Measurements from ENCODE around the gene DNAH8. TPM values are rescaled to one million over a fixed set of nuclear protein-coding genes. Genes with fewer than 3 reads are reported as not detected.
A peak's percentile ranks its signal among the peaks of the same experiment; 100 is the strongest.

DNAH8 gene
- total RNA-seq, 1 experiment from 2014 or later = not detected

- Histone ChIP-seq H3K27ac (ENCODE audit: low read depth, low read length) (no peak overlapping the region), H3K9me2 (ENCODE audit: insufficient read depth) (no peaks in the 10 kb centered on the region), H3K36me3 (ENCODE audit: control insufficient read depth in 1 of 2, insufficient read depth in 2 of 2, low read length in 2 of 2) (peaks cover 2 to 15% of the 10 kb centered on the region in 2 experiments; a peak in 2 of 4 replicates), H3K79me2 (ENCODE audit: insufficient read depth, low read length) (peaks cover 62% of the 10 kb centered on the region), H3K4me3 (replicated peaks in 1 of 2; ENCODE audit: low read depth in 1 of 2, low read length in 2 of 2) (peak overlapping the region in 1 of 2 experiments; percentile 81; a peak in 3 of 4 replicates), H4K20me1 (ENCODE audit: insufficient read depth) (no peaks in the 10 kb centered on the region), H2AFZ (ENCODE audit: low read depth, low read length, poor library complexity, severe bottlenecking) (no peak overlapping the region), H3K9ac (ENCODE audit: low read length) (no peak overlapping the region), H3K4me2 (ENCODE audit: low read length) (peak overlapping the region; percentile 91), H3K27me3 (ENCODE audit: insufficient read depth, low read length) (no peaks in the 10 kb centered on the region), H3K9me3 (ENCODE audit: control insufficient read depth in 1 of 2, insufficient read depth in 1 of 2, low read depth in 1 of 2, low read length in 2 of 2) (no peaks in the 10 kb centered on the region), H3K4me1 (ENCODE audit: control insufficient read depth in 1 of 2, insufficient read depth in 2 of 2, low read length in 2 of 2) (peaks cover 0 to 11% of the 10 kb centered on the region in 2 experiments; a peak in 2 of 4 replicates)
- ChIA-PET CTCF (no interaction called here), RAD21 (ENCODE audit: low non-redundant PET in 1 of 2, low total read pairs in 2 of 2, uncharacterized antibody in 2 of 2, unreplicated experiment in 2 of 2) (no interaction called here), POLR2A (no interaction called here)
- ATAC-seq = no peak
- no TSS peak for BruUV-seq (replicated peaks)
- DNase-seq (ENCODE audit: low read depth, low spot score) = no peak
- no peak for TF ChIP-seq ZFX (IDR thresholded peaks at IDR 0.05)
- TF ChIP-seq, protein P1, sequence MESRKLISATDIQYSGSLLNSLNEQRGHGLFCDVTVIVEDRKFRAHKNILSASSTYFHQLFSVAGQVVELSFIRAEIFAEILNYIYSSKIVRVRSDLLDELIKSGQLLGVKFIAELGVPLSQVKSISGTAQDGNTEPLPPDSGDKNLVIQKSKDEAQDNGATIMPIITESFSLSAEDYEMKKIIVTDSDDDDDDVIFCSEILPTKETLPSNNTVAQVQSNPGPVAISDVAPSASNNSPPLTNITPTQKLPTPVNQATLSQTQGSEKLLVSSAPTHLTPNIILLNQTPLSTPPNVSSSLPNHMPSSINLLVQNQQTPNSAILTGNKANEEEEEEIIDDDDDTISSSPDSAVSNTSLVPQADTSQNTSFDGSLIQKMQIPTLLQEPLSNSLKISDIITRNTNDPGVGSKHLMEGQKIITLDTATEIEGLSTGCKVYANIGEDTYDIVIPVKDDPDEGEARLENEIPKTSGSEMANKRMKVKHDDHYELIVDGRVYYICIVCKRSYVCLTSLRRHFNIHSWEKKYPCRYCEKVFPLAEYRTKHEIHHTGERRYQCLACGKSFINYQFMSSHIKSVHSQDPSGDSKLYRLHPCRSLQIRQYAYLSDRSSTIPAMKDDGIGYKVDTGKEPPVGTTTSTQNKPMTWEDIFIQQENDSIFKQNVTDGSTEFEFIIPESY (IDR thresholded peaks at IDR 0.05; ENCODE audit: extremely low read depth, insufficient replicate concordance, low read length) = no peak
- no peak for TF ChIP-seq ELF1 (IDR thresholded peaks at IDR 0.05; ENCODE audit: borderline replicate concordance, low read depth)
- TF ChIP-seq SRF (IDR thresholded peaks at IDR 0.05; ENCODE audit: low read depth) = no peak
- no peak for TF ChIP-seq FOSL1 (IDR thresholded peaks at IDR 0.05; ENCODE audit: low read depth)
- no peak for TF ChIP-seq MAX (IDR thresholded peaks at IDR 0.05)
- no peak for TF ChIP-seq POLR2AphosphoS5 (IDR thresholded peaks at IDR 0.05; ENCODE audit: low read depth, low read length)
- TF ChIP-seq ZNF274 (IDR thresholded peaks at IDR 0.05; ENCODE audit: low read depth, low read length) = no peak
- no peak for TF ChIP-seq YY1 (IDR thresholded peaks at IDR 0.05; ENCODE audit: extremely low read depth, insufficient replicate concordance, low read depth, low read length)
- no peak for TF ChIP-seq CEBPB (IDR thresholded peaks at IDR 0.05; ENCODE audit: low read depth)
- no peak for TF ChIP-seq EGR1 (IDR thresholded peaks at IDR 0.05; ENCODE audit: low read depth)
- no peak for TF ChIP-seq EZH2phosphoT487 (IDR thresholded peaks at IDR 0.05; ENCODE audit: borderline replicate concordance)
- no peak for TF ChIP-seq CBX3 (IDR thresholded peaks at IDR 0.05; ENCODE audit: low read depth)
- TF ChIP-seq RAD21 (IDR thresholded peaks at IDR 0.05; ENCODE audit: low read depth) = no peak
- no peak for TF ChIP-seq EZH2 (IDR thresholded peaks at IDR 0.05)
- TF ChIP-seq POLR2A (IDR thresholded peaks at IDR 0.05; ENCODE audit: borderline replicate concordance, extremely low read depth, insufficient read depth, insufficient read length) = no peak
- TF ChIP-seq, protein P2, sequence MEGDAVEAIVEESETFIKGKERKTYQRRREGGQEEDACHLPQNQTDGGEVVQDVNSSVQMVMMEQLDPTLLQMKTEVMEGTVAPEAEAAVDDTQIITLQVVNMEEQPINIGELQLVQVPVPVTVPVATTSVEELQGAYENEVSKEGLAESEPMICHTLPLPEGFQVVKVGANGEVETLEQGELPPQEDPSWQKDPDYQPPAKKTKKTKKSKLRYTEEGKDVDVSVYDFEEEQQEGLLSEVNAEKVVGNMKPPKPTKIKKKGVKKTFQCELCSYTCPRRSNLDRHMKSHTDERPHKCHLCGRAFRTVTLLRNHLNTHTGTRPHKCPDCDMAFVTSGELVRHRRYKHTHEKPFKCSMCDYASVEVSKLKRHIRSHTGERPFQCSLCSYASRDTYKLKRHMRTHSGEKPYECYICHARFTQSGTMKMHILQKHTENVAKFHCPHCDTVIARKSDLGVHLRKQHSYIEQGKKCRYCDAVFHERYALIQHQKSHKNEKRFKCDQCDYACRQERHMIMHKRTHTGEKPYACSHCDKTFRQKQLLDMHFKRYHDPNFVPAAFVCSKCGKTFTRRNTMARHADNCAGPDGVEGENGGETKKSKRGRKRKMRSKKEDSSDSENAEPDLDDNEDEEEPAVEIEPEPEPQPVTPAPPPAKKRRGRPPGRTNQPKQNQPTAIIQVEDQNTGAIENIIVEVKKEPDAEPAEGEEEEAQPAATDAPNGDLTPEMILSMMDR (IDR thresholded peaks at IDR 0.05 in 2 of 3, conservative IDR thresholded peaks at IDR 0.05 in 1 of 3; ENCODE audit: borderline replicate concordance in 1 of 3, insufficient read depth in 1 of 3, low read depth in 2 of 3, low read length in 2 of 3) = no peak
- TF ChIP-seq TCF7L2 (IDR thresholded peaks at IDR 0.05; ENCODE audit: borderline replicate concordance, extremely low read depth, insufficient read depth, insufficient read length) = no peak
- TF ChIP-seq, protein P3, sequence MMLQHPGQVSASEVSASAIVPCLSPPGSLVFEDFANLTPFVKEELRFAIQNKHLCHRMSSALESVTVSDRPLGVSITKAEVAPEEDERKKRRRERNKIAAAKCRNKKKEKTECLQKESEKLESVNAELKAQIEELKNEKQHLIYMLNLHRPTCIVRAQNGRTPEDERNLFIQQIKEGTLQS (IDR thresholded peaks at IDR 0.05) = no peak
- TF ChIP-seq, protein P4, sequence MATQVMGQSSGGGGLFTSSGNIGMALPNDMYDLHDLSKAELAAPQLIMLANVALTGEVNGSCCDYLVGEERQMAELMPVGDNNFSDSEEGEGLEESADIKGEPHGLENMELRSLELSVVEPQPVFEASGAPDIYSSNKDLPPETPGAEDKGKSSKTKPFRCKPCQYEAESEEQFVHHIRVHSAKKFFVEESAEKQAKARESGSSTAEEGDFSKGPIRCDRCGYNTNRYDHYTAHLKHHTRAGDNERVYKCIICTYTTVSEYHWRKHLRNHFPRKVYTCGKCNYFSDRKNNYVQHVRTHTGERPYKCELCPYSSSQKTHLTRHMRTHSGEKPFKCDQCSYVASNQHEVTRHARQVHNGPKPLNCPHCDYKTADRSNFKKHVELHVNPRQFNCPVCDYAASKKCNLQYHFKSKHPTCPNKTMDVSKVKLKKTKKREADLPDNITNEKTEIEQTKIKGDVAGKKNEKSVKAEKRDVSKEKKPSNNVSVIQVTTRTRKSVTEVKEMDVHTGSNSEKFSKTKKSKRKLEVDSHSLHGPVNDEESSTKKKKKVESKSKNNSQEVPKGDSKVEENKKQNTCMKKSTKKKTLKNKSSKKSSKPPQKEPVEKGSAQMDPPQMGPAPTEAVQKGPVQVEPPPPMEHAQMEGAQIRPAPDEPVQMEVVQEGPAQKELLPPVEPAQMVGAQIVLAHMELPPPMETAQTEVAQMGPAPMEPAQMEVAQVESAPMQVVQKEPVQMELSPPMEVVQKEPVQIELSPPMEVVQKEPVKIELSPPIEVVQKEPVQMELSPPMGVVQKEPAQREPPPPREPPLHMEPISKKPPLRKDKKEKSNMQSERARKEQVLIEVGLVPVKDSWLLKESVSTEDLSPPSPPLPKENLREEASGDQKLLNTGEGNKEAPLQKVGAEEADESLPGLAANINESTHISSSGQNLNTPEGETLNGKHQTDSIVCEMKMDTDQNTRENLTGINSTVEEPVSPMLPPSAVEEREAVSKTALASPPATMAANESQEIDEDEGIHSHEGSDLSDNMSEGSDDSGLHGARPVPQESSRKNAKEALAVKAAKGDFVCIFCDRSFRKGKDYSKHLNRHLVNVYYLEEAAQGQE (IDR thresholded peaks at IDR 0.05; ENCODE audit: low read depth) = no peak
- intact Hi-C loops (cut with micrococcal nuclease) = no loop called here
These were observed 13.6 kb upstream of the DNAH8 start for GRCh38 chr6:38701551-38701950.
